ENCODE results near the gene MPIG6B.

DNA sequence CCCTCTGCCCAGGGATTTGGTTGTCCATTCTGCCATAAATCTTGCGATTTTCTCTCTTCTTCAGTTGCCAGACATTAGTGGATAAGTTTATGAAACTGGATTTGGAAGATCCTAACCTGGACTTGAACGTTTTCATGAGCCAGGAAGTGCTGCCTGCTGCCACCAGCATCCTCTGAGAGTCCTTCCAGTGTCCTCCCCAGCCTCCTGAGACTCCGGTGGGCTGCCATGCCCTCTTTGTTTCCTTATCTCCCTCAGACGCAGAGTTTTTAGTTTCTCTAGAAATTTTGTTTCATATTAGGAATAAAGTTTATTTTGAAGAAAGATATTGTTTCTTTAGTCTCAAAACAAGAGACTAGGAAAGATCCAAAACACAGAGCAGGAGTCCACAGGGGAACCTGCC, 39.2 kb downstream of the MPIG6B start, which contains the start of gene SAPCD1:
- TF ChIP-seq YY1 (IDR thresholded peaks at IDR 0.05; ENCODE audit: low read depth), result no peak
- no peak for TF ChIP-seq TCF12 (IDR thresholded peaks at IDR 0.05; ENCODE audit: low read depth)
- TF ChIP-seq, protein P1, sequence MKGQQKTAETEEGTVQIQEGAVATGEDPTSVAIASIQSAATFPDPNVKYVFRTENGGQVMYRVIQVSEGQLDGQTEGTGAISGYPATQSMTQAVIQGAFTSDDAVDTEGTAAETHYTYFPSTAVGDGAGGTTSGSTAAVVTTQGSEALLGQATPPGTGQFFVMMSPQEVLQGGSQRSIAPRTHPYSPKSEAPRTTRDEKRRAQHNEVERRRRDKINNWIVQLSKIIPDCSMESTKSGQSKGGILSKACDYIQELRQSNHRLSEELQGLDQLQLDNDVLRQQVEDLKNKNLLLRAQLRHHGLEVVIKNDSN (IDR thresholded peaks at IDR 0.05), result no peak
